GM18498 (cell line): ENCODE measurements around the gene TMEM176A.

Source experiments
- ATAC-seq: cut with Tn5 transposase; IDR thresholded peaks from one replicate; pipeline ENCODE4 v1.9.1; 2021; ENCODE audit warnings: mild to moderate bottlenecking, moderate library complexity; ENCODE audit not compliant: unreplicated experiment

Gene TMEM176A

GRCh38 chr7:150846291-150847115 lies 45.9 kb downstream of the TMEM176A start:
- ATAC-seq: no peak

GRCh38 chr7:150847536-150847935 lies 47.0 kb downstream of the TMEM176A start:
- no peak for ATAC-seq

GRCh38 chr7:150848111-150848510 lies 47.5 kb downstream of the TMEM176A start:
- no peak for ATAC-seq

DNA sequence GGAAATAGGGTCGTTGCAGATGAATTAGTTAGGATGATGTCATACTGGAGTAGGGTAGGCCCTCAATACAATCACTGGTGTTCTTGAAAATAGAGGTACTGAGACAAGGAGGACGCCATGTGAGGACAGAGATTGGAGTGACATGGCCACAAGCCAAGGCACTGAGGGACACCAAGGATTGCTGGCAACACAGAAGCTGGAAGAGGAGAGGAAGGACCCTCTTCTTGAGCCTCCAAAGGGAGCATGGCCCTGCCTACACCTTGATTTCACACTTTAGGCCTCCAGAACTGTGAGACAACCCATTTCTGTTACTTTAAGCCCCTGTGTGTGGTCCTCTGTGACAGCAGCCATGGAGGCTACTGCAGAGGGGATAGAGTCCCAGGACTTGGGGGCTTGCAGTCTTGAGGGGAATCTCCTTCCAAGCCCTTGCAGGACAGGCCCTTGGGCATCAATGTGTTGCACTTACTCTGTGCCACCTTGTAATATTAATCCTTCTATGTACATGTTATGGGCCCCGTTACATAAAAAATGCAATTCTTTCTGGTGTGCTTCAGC lies 48.1 kb downstream of the TMEM176A start:
- no peak for ATAC-seq

DNA sequence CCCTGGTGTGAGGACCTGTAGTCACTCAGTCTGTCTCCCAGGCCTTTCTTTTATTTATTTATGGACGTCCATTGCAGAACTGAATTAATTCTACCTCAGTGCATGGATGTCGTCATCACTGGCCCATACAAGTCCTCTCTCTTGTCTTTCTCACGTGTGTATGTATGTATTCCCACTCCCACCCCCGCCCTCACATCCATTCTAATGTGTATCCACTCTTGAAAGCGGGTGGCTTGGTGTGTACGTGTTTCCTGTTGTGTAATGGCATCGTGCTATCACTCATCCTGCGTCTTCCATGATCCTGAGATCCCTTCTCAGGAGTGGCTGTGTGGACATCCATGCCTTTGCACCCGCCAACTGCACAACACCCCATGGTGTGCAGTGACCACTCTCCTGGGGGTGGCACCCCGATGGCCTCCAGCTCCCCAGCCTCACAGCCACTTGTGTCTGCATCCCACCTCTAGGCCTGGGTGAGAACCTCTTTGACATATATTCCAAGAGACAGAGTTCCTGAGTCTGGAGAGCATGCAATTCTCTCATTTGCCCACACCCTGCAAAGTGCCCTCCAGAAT lies 48.7 kb downstream of the TMEM176A start:
- ATAC-seq: no peak

DNA sequence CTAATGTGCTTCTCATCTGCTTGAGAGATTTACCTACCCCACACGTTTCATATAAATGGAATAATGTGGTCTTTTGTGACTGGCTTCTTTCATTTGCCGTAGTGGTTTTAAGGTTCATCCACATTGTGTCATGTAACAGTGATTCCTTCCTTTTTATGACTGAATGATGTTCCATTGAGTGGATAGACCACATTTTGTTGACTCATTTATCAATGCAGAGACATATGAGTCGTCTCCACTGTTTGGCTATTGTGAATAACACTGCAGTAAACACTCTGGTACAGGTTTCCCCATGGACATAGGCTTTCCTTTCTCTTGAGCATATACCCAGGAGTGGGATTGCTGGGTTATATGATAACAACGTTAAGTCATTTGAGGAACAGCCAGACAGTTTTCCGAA lies 49.7 kb downstream of the TMEM176A start:
- no peak for ATAC-seq

DNA sequence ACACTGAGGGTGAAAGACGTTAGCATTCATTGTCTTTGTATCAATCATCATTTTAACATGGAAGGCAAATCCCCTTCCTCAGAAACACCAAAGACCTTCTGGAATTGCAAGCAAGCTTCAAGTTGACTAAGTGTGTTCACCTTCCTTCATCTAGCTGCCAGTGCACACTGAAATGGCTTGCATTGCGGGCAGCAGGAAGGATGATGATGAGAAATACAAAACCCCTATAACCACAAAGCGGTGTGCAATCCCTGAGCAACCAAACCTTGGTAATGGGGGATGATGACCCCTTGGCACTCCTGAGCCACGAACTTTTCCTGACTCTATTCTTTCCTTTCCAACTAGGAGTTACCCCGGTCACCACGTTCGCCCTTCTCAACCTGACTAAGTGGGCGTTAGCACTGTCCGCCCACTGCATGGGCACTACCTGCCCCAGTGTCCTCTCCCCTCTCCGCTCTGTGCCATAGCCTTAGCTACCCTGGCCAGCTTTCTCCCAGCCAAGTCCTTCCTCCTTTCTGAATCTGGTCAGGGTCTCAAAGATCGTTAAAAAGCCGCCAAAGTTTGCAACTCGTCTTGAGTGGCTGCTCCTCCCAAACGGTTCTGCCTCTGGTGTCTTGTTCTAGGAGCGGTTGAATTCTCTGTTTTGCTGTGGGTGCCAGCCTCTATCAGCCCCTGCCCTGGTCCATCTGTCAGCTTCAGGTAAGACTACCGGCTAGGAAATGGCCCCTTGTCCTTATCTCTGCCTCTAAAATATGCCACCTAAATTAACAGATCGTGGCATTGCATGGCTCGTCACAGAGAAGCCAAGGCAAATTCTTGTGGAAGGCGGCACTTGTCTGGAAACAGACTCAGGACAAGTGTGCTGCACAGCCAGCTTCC lies 51.2 kb downstream of the TMEM176A start:
- ATAC-seq: no peak

- no peak for ATAC-seq
Measured at GRCh38 chr7:150852371-150852905, 51.9 kb downstream of the TMEM176A start, which contains the start of gene AOC1. AOC1 (plus strand) TSS chr7:150852517; CDS start chr7:150856471, 3,954 bp downstream.

- ATAC-seq: no peak
Measured at GRCh38 chr7:150854066-150855000, 53.8 kb downstream of the TMEM176A start.
